Body of pancreas (tissue), 4 donors: ENCODE data around the gene IL3.

Experiments used
- CTCF ChIP-seq, 7 experiments: fragments of 450-650 bp in 4 of 7; fragments of 200-600 bp in 3 of 7; sonication (generic) in 3 of 7; IDR thresholded peaks; one replicate each; pipeline ENCODE4 v1.5.1; 2016 to 2019; ENCODE audit warnings: antibody characterized with exemption in 7 of 7
- POLR2A ChIP-seq, 3 donors: fragments of 450-650 bp; IDR thresholded peaks; one replicate each; pipeline ENCODE4 v1.6.1; 2016; ENCODE audit warnings: antibody characterized with exemption in 3 of 3, mild to moderate bottlenecking in 2 of 3

- TF ChIP-seq CTCF (IDR thresholded peaks at IDR 0.05) (no peak), POLR2A (IDR thresholded peaks at IDR 0.05) (no peak)
Observed at GRCh38 chr5:132022737-132023136, 37.7 kb upstream of the IL3 start.
